GM13976 (cell line): ENCODE measurements around the gene CXCL8.

ENCODE experiments used
- DNase-seq: peaks from one replicate; pipeline ENCODE4 v3.0.0; 2012; ENCODE audit warnings: low spot score
- in situ Hi-C: fragments of 300-500 bp; cut with MboI; formaldehyde crosslinking; loops from one replicate; pipeline ENCODE4 v1.12.0; 2022; ENCODE audit warnings: low sequenced_read_pairs, mixed read lengths, inconsistent platforms; ENCODE audit not compliant: unreplicated experiment
- TF ChIP-seq, protein P1 (sequence below): IDR thresholded peaks from 2 replicates; pipeline ENCODE4 v1.5.1; 2012; ENCODE audit warnings: borderline replicate concordance, mild to moderate bottlenecking; ENCODE audit not compliant: insufficient read depth; ENCODE audit errors: extremely low read depth, missing control alignments, control extremely low read depth

CXCL8 gene

GRCh38 chr4:73777612-73778011, 37.2 kb downstream of the CXCL8 start:
- in situ Hi-C loops = no loop called here
- TF ChIP-seq, protein P1, sequence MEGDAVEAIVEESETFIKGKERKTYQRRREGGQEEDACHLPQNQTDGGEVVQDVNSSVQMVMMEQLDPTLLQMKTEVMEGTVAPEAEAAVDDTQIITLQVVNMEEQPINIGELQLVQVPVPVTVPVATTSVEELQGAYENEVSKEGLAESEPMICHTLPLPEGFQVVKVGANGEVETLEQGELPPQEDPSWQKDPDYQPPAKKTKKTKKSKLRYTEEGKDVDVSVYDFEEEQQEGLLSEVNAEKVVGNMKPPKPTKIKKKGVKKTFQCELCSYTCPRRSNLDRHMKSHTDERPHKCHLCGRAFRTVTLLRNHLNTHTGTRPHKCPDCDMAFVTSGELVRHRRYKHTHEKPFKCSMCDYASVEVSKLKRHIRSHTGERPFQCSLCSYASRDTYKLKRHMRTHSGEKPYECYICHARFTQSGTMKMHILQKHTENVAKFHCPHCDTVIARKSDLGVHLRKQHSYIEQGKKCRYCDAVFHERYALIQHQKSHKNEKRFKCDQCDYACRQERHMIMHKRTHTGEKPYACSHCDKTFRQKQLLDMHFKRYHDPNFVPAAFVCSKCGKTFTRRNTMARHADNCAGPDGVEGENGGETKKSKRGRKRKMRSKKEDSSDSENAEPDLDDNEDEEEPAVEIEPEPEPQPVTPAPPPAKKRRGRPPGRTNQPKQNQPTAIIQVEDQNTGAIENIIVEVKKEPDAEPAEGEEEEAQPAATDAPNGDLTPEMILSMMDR = no peak
- no peak for DNase-seq

- in situ Hi-C loops = no loop called here
- no peak for DNase-seq
- TF ChIP-seq, protein P1 = no peak
Observed at GRCh38 chr4:73780243-73780642, 39.9 kb downstream of the CXCL8 start.

GRCh38 chr4:73780834-73781233, 40.5 kb downstream of the CXCL8 start:
- in situ Hi-C loops = no loop called here
- no peak for DNase-seq
- TF ChIP-seq, protein P1 = no peak

DNA sequence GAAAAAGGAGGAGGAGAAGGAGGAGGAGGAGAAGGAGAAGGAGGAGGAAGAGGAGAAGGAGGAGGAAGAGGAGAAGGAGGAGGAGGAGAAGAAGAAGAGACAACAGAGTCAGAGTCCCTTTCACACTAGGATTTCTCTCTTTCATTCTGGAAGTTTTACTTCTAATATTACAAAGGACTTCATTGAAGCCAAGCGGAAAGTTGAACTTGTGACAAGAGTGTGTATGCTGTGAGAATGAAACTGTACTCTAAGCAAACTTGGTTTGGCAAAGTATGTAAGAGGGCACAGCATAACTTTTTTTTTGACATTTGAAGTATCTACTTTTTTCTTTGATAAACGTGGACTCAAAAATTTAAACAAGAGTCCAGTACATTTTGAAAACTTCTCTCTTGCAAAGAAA, 48.0 kb downstream of the CXCL8 start:
- DNase-seq = no peak
- in situ Hi-C loops = no loop called here
- TF ChIP-seq, protein P1 = no peak
